GM23338 (cell line): ENCODE measurements around the gene PAQR5. TPM values are rescaled to one million over a fixed set of nuclear protein-coding genes. Genes with fewer than 3 reads are reported as not detected.

ENCODE experiments used
- ATAC-seq: fragments of 200-7000 bp; cut with Tn5 transposase; 3 replicates; pipeline ENCODE4 v1.9.1; 2020
- DNase-seq: peaks from one replicate; pipeline ENCODE4 v3.0.0-alpha.2; 2015; ENCODE audit warnings: low spot score
- H2AFZ ChIP-seq: fragments of 200-600 bp; sonication (generic); 2 replicates; pipeline ENCODE4 v1.8.0; 2016; ENCODE audit warnings: antibody characterized with exemption, mild to moderate bottlenecking, moderate library complexity
- H3F3A ChIP-seq: fragments of 200-600 bp; sonication (generic); replicated peaks from 2 replicates; pipeline ENCODE4 v1.8.0; 2017; ENCODE audit warnings: antibody characterized with exemption, mixed run types, low read depth
- H3K27ac ChIP-seq: fragments of 200-600 bp; sonication (generic); 2 replicates; pipeline ENCODE4 v1.6.1; 2016; ENCODE audit warnings: low read depth
- H3K27me3 ChIP-seq: fragments of 200-600 bp; sonication (generic); 2 replicates; pipeline ENCODE4 v1.8.0; 2016; ENCODE audit warnings: mild to moderate bottlenecking, mixed run types, moderate library complexity; ENCODE audit not compliant: insufficient read depth
- H3K36me3 ChIP-seq: fragments of 200-600 bp; sonication (generic); 2 replicates; pipeline ENCODE4 v1.8.0; 2016; ENCODE audit warnings: mild to moderate bottlenecking; ENCODE audit not compliant: insufficient read depth
- H3K4me1 ChIP-seq: fragments of 200-600 bp; sonication (generic); 2 replicates; pipeline ENCODE4 v1.8.0; 2016; ENCODE audit warnings: mild to moderate bottlenecking, moderate library complexity; ENCODE audit not compliant: insufficient read depth
- H3K4me2 ChIP-seq: fragments of 200-600 bp; sonication (generic); 2 replicates; pipeline ENCODE4 v1.7.1; 2017; ENCODE audit warnings: mixed run types
- H3K4me3 ChIP-seq: fragments of 200-600 bp; sonication (generic); 2 replicates; pipeline ENCODE4 v1.6.1; 2016; ENCODE audit warnings: mixed run types
- H3K79me2 ChIP-seq: fragments of 200-600 bp; sonication (generic); replicated peaks from 2 replicates; pipeline ENCODE4 v1.8.0; 2017; ENCODE audit warnings: mild to moderate bottlenecking; ENCODE audit not compliant: insufficient read depth
- H3K9me2 ChIP-seq: fragments of 200-600 bp; sonication (generic); 2 replicates; pipeline ENCODE4 v1.8.0; 2017; ENCODE audit not compliant: insufficient read depth
- H4K20me1 ChIP-seq: fragments of 200-600 bp; sonication (generic); replicated peaks from 2 replicates; pipeline ENCODE4 v1.8.0; 2017; ENCODE audit warnings: mild to moderate bottlenecking; ENCODE audit not compliant: insufficient read depth
- H3K27ac Mint-ChIP-seq: 2 replicates; pipeline ENCODE4 v1.8.0; 2020; ENCODE audit warnings: inconsistent platforms, mild to moderate bottlenecking, moderate library complexity, mixed read lengths
- H3K27me3 Mint-ChIP-seq: 3 replicates; pipeline ENCODE4 v1.8.0; 2022; ENCODE audit warnings: low read depth, mild to moderate bottlenecking, moderate library complexity, mixed read lengths, inconsistent platforms; ENCODE audit not compliant: insufficient read depth, poor library complexity
- H3K36me3 Mint-ChIP-seq: 3 replicates; pipeline ENCODE4 v1.8.0; 2021; ENCODE audit warnings: low read depth, mild to moderate bottlenecking, inconsistent platforms, moderate library complexity, mixed read lengths
- H3K4me1 Mint-ChIP-seq: 3 replicates; pipeline ENCODE4 v1.8.0; 2020; ENCODE audit warnings: mild to moderate bottlenecking, inconsistent platforms, mixed read lengths
- H3K4me3 Mint-ChIP-seq: 3 replicates; pipeline ENCODE4 v1.8.0; 2021; ENCODE audit warnings: moderate library complexity, mild to moderate bottlenecking, inconsistent platforms, mixed read lengths
- H3K9me3 Mint-ChIP-seq: 3 replicates; pipeline ENCODE4 v1.8.0; 2020; ENCODE audit warnings: moderate library complexity, mild to moderate bottlenecking, inconsistent platforms, mixed read lengths
- CREB1 ChIP-seq: fragments of 250-450 bp; sonication (Bioruptor Pico); IDR thresholded peaks from 2 replicates; pipeline ENCODE4 v1.5.0; 2020; ENCODE audit warnings: low read depth, mild to moderate bottlenecking, moderate library complexity
- CTCF ChIP-seq, 2 experiments: fragments of 200-600 bp in 1 of 2; sonication (generic) in 1 of 2; conservative IDR thresholded peaks; 2 replicates each; pipeline versions ENCODE4 v1.5.1 to v1.6.1; 2016 to 2017; ENCODE audit warnings: antibody characterized with exemption in 2 of 2, low read depth in 2 of 2, mild to moderate bottlenecking in 2 of 2, moderate library complexity in 1 of 2
- EZH2 ChIP-seq: fragments of 200-600 bp; sonication (generic); IDR thresholded peaks from one replicate; pipeline ENCODE4 v1.8.0; 2017; ENCODE audit warnings: antibody characterized with exemption, mild to moderate bottlenecking, low read depth; ENCODE audit not compliant: unreplicated experiment
- EZH2phosphoT487 ChIP-seq: fragments of 200-600 bp; sonication (generic); IDR thresholded peaks from one replicate; pipeline ENCODE4 v1.8.1; 2018; ENCODE audit warnings: antibody characterized with exemption; ENCODE audit not compliant: unreplicated experiment
- JUNB ChIP-seq: IDR thresholded peaks from one replicate; pipeline ENCODE4 v1.6.1; 2016; ENCODE audit warnings: antibody characterized with exemption; ENCODE audit not compliant: unreplicated experiment
- NANOG ChIP-seq: IDR thresholded peaks from 2 replicates; pipeline ENCODE4 v1.6.1; 2016; ENCODE audit warnings: antibody characterized with exemption, borderline replicate concordance
- POLR2AphosphoS5 ChIP-seq: IDR thresholded peaks from 2 replicates; pipeline ENCODE4 v1.6.1; 2016; ENCODE audit warnings: antibody characterized with exemption, low read depth
- REST ChIP-seq: IDR thresholded peaks from one replicate; pipeline ENCODE4 v1.6.1; 2018; ENCODE audit warnings: antibody characterized with exemption; ENCODE audit not compliant: unreplicated experiment
- STAT1 ChIP-seq: IDR thresholded peaks from one replicate; pipeline ENCODE4 v1.6.1; 2016; ENCODE audit warnings: antibody characterized with exemption; ENCODE audit not compliant: unreplicated experiment
- ZNF331 ChIP-seq: fragments of 250-450 bp; sonication (Bioruptor Pico); IDR thresholded peaks from 2 replicates; pipeline ENCODE4 v1.5.0; 2020; ENCODE audit warnings: low read depth, mild to moderate bottlenecking, moderate library complexity
- polyA plus RNA-seq: library from polyadenylated mRNA; unstranded; fragments of >200 nt; fragmentation: Nextera tagmentation; extraction: Ambion mirVana; gene quantifications from 2 replicates; pipeline ENCODE4 v1.2.1, GENCODE V29; 2016
- total RNA-seq: library from RNA; depleted of rRNA; stranded (reverse); fragments of >200 nt; shearing (Covaris generic); gene quantifications from 2 replicates; pipeline ENCODE4 v1.2.3, GENCODE V29; 2014

The PAQR5 gene
- total and polyA plus RNA-seq, 2 experiments from 2014 or later: 8.7 to 14.5 TPM

- Histone ChIP-seq H3K27me3 (no peaks in the 10 kb centered on the region), H4K20me1 (no peaks in the 10 kb centered on the region; the same call in none of the 2 replicates), H3K36me3 (no peaks in the 10 kb centered on the region), H3K4me3 (no peak overlapping the region), H3K27ac (no peak overlapping the region), H3K4me2 (no peak overlapping the region), H3K4me1 (peaks cover 15% of the 10 kb centered on the region), H3K9me2 (no peaks in the 10 kb centered on the region), H3F3A (no peaks in the 10 kb centered on the region), H2AFZ (no peak overlapping the region), H3K79me2 (no peaks in the 10 kb centered on the region)
- DNase-seq (no peak), ATAC-seq (no peak)
- peaks cover 10% of the 10 kb centered on the region for H3K27me3 Mint-ChIP-seq
- H3K9me3 Mint-ChIP-seq: no peaks in the 10 kb centered on the region
- H3K4me3 Mint-ChIP-seq: no peak overlapping the region
- H3K4me1 Mint-ChIP-seq: peaks cover 27% of the 10 kb centered on the region
- no peaks in the 10 kb centered on the region for H3K36me3 Mint-ChIP-seq
- TF ChIP-seq ZNF331 (CRISPR knock-in tag) (no peak), STAT1 (no peak), CTCF (conservative IDR thresholded peaks at IDR 0.05; ENCODE audit: low read depth in 2 of 2) (no peak), EZH2 (no peak), CREB1 (CRISPR knock-in tag) (no peak)
- H3K27ac Mint-ChIP-seq: peak overlapping the region; percentile 71
These were observed 29.4 kb downstream of the PAQR5 start for GRCh38 chr15:69328080-69328479.

- no peak for DNase-seq
- Histone ChIP-seq H3K4me3 (no peak overlapping the region), H3K27me3 (no peaks in the 10 kb centered on the region), H3K79me2 (no peaks in the 10 kb centered on the region), H3K27ac (no peak overlapping the region), H3K4me2 (no peak overlapping the region), H3K4me1 (peaks cover 18% of the 10 kb centered on the region), H4K20me1 (no peaks in the 10 kb centered on the region; the same call in 1 of the 2 replicates), H3K36me3 (no peaks in the 10 kb centered on the region), H3K9me2 (no peaks in the 10 kb centered on the region), H2AFZ (no peak overlapping the region), H3F3A (no peaks in the 10 kb centered on the region)
- Mint-ChIP-seq H3K36me3 (no peaks in the 10 kb centered on the region), H3K9me3 (no peaks in the 10 kb centered on the region), H3K27me3 (peaks cover 10% of the 10 kb centered on the region), H3K4me1 (peaks cover 32% of the 10 kb centered on the region), H3K4me3 (no peak overlapping the region), H3K27ac (no peak overlapping the region)
- TF ChIP-seq CTCF (conservative IDR thresholded peaks at IDR 0.05; ENCODE audit: low read depth in 2 of 2) (no peak), ZNF331 (CRISPR knock-in tag) (no peak), EZH2phosphoT487 (no peak), REST (no peak), NANOG (no peak), JUNB (no peak), EZH2 (no peak), POLR2AphosphoS5 (no peak)
- ATAC-seq: no peak; the same call in 2 of the 3 replicates
These were observed 30.0 kb downstream of the PAQR5 start for GRCh38 chr15:69328739-69329138.
